Measurements from ENCODE around the gene OR14I1.

The OR14I1 gene

GRCh38 chr1:248730507-248731335, 28.2 kb upstream of the OR14I1 start:
- Histone ChIP-seq H3K36me3 (ENCODE audit: control insufficient read depth in 5 of 5, insufficient read depth in 5 of 5, low read length in 5 of 5) (no peaks in the 10 kb centered on the region), H3K27me3 (ENCODE audit: control insufficient read depth in 5 of 5, insufficient read depth in 4 of 5, low read length in 5 of 5) (no peaks in the 10 kb centered on the region), H3K4me3 (ENCODE audit: low read depth in 1 of 5, low read length in 5 of 5) (no peak overlapping the region), H3K27ac (ENCODE audit: low read depth, low read length) (no peak overlapping the region), H3K9me3 (ENCODE audit: control insufficient read depth in 5 of 5, low read length in 5 of 5) (peaks cover 0 to 9% (median 3%) of the 10 kb centered on the region in 5 donors), H3K9ac (ENCODE audit: low read length in 5 of 5) (no peak overlapping the region), H3K4me1 (ENCODE audit: control insufficient read depth in 5 of 5, insufficient read depth in 5 of 5, low read length in 5 of 5) (no peaks in the 10 kb centered on the region)

- H3K27me3 ChIP-seq (ENCODE audit: control insufficient read depth in 5 of 5, insufficient read depth in 4 of 5, low read length in 5 of 5) = no peaks in the 10 kb centered on the region
- no peak overlapping the region for H3K4me3 ChIP-seq (ENCODE audit: low read depth in 1 of 5, low read length in 5 of 5)
- H3K4me1 ChIP-seq (ENCODE audit: control insufficient read depth in 5 of 5, insufficient read depth in 5 of 5, low read length in 5 of 5) = peaks cover 0 to 16% (median 0%) of the 10 kb centered on the region in 5 donors
- H3K36me3 ChIP-seq (ENCODE audit: control insufficient read depth in 5 of 5, insufficient read depth in 5 of 5, low read length in 5 of 5) = no peaks in the 10 kb centered on the region
- H3K27ac ChIP-seq (ENCODE audit: low read depth, low read length) = no peak overlapping the region
- H3K9me3 ChIP-seq (ENCODE audit: control insufficient read depth in 5 of 5, low read length in 5 of 5) = peaks cover 2 to 22% (median 17%) of the 10 kb centered on the region in 5 donors
- no peak overlapping the region for H3K9ac ChIP-seq (ENCODE audit: low read length in 5 of 5)
Observed at GRCh38 chr1:248714248-248714647, 11.7 kb upstream of the OR14I1 start.

GRCh38 chr1:248710305-248710900, 7.8 kb upstream of the OR14I1 start:
- Histone ChIP-seq H3K4me1 (ENCODE audit: control insufficient read depth in 5 of 5, insufficient read depth in 5 of 5, low read length in 5 of 5) (peaks cover 0 to 16% (median 0%) of the 10 kb centered on the region in 5 donors), H3K27me3 (ENCODE audit: control insufficient read depth in 5 of 5, insufficient read depth in 4 of 5, low read length in 5 of 5) (no peaks in the 10 kb centered on the region), H3K9me3 (ENCODE audit: control insufficient read depth in 5 of 5, low read length in 5 of 5) (peaks cover 2 to 18% (median 17%) of the 10 kb centered on the region in 5 donors), H3K27ac (ENCODE audit: low read depth, low read length) (no peak overlapping the region), H3K36me3 (ENCODE audit: control insufficient read depth in 5 of 5, insufficient read depth in 5 of 5, low read length in 5 of 5) (no peaks in the 10 kb centered on the region), H3K4me3 (ENCODE audit: low read depth in 1 of 5, low read length in 5 of 5) (no peak overlapping the region), H3K9ac (ENCODE audit: low read length in 5 of 5) (no peak overlapping the region)

- Histone ChIP-seq H3K4me1 (ENCODE audit: control insufficient read depth in 5 of 5, insufficient read depth in 5 of 5, low read length in 5 of 5) (peaks cover 0 to under 1% (median 0%) of the 10 kb centered on the region in 5 donors), H3K9me3 (ENCODE audit: control insufficient read depth in 5 of 5, low read length in 5 of 5) (no peaks in the 10 kb centered on the region), H3K9ac (ENCODE audit: low read length in 5 of 5) (no peak overlapping the region)
Observed at GRCh38 chr1:248704606-248705005, 2.0 kb upstream of the OR14I1 start.

GRCh38 chr1:248703674-248704073, 1.1 kb upstream of the OR14I1 start:
- Histone ChIP-seq H3K9ac (ENCODE audit: low read length in 5 of 5) (no peak overlapping the region), H3K9me3 (ENCODE audit: control insufficient read depth in 5 of 5, low read length in 5 of 5) (no peaks in the 10 kb centered on the region), H3K4me1 (ENCODE audit: control insufficient read depth in 5 of 5, insufficient read depth in 5 of 5, low read length in 5 of 5) (no peaks in the 10 kb centered on the region), H3K36me3 (ENCODE audit: control insufficient read depth in 5 of 5, insufficient read depth in 5 of 5, low read length in 5 of 5) (no peaks in the 10 kb centered on the region), H3K4me3 (ENCODE audit: low read depth in 1 of 5, low read length in 5 of 5) (no peak overlapping the region), H3K27ac (ENCODE audit: low read depth, low read length) (no peak overlapping the region), H3K27me3 (ENCODE audit: control insufficient read depth in 5 of 5, insufficient read depth in 4 of 5, low read length in 5 of 5) (no peaks in the 10 kb centered on the region)

More at GRCh38 chr1:248704606-248705005, 2.0 kb upstream of the OR14I1 start:
- Histone ChIP-seq H3K36me3 (ENCODE audit: control insufficient read depth in 5 of 5, insufficient read depth in 5 of 5, low read length in 5 of 5) (no peaks in the 10 kb centered on the region), H3K27ac (ENCODE audit: low read depth, low read length) (no peak overlapping the region), H3K4me3 (ENCODE audit: low read depth in 1 of 5, low read length in 5 of 5) (no peak overlapping the region), H3K27me3 (ENCODE audit: control insufficient read depth in 5 of 5, insufficient read depth in 4 of 5, low read length in 5 of 5) (no peaks in the 10 kb centered on the region)

- Histone ChIP-seq H3K36me3 (ENCODE audit: control insufficient read depth in 5 of 5, insufficient read depth in 5 of 5, low read length in 5 of 5) (no peaks in the 10 kb centered on the region), H3K9me3 (ENCODE audit: control insufficient read depth in 5 of 5, low read length in 5 of 5) (no peaks in the 10 kb centered on the region), H3K4me1 (ENCODE audit: control insufficient read depth in 5 of 5, insufficient read depth in 5 of 5, low read length in 5 of 5) (peaks cover 0 to 9% (median 0%) of the 10 kb centered on the region in 5 donors), H3K27me3 (ENCODE audit: control insufficient read depth in 5 of 5, insufficient read depth in 4 of 5, low read length in 5 of 5) (no peaks in the 10 kb centered on the region), H3K27ac (ENCODE audit: low read depth, low read length) (no peak overlapping the region), H3K9ac (ENCODE audit: low read length in 5 of 5) (no peak overlapping the region), H3K4me3 (ENCODE audit: low read depth in 1 of 5, low read length in 5 of 5) (no peak overlapping the region)
Observed at GRCh38 chr1:248699099-248699498, 3.5 kb downstream of the OR14I1 start.

GRCh38 chr1:248697907-248698306, 4.7 kb downstream of the OR14I1 start:
- no peak overlapping the region for H3K4me3 ChIP-seq (ENCODE audit: low read depth in 1 of 5, low read length in 5 of 5)

GRCh38 chr1:248696774-248697173, 5.8 kb downstream of the OR14I1 start:
- H3K9me3 ChIP-seq (ENCODE audit: control insufficient read depth in 5 of 5, low read length in 5 of 5) = peaks cover 0 to 5% (median 3%) of the 10 kb centered on the region in 5 donors
- peaks cover 0 to 9% (median 4%) of the 10 kb centered on the region in 5 donors for H3K4me1 ChIP-seq (ENCODE audit: control insufficient read depth in 5 of 5, insufficient read depth in 5 of 5, low read length in 5 of 5)

More at GRCh38 chr1:248697907-248698306, 4.7 kb downstream of the OR14I1 start:
- Histone ChIP-seq H3K9ac (ENCODE audit: low read length in 5 of 5) (no peak overlapping the region), H3K27ac (ENCODE audit: low read depth, low read length) (no peak overlapping the region), H3K4me1 (ENCODE audit: control insufficient read depth in 5 of 5, insufficient read depth in 5 of 5, low read length in 5 of 5) (peaks cover 0 to 9% (median 0%) of the 10 kb centered on the region in 5 donors), H3K9me3 (ENCODE audit: control insufficient read depth in 5 of 5, low read length in 5 of 5) (no peaks in the 10 kb centered on the region), H3K36me3 (ENCODE audit: control insufficient read depth in 5 of 5, insufficient read depth in 5 of 5, low read length in 5 of 5) (no peaks in the 10 kb centered on the region), H3K27me3 (ENCODE audit: control insufficient read depth in 5 of 5, insufficient read depth in 4 of 5, low read length in 5 of 5) (no peaks in the 10 kb centered on the region)

GRCh38 chr1:248696261-248696660, 6.3 kb downstream of the OR14I1 start:
- Histone ChIP-seq H3K27me3 (ENCODE audit: control insufficient read depth in 5 of 5, insufficient read depth in 4 of 5, low read length in 5 of 5) (peaks cover 0 to 5% (median 0%) of the 10 kb centered on the region in 5 donors), H3K9ac (ENCODE audit: low read length in 5 of 5) (no peak overlapping the region), H3K27ac (ENCODE audit: low read depth, low read length) (no peak overlapping the region), H3K4me1 (ENCODE audit: control insufficient read depth in 5 of 5, insufficient read depth in 5 of 5, low read length in 5 of 5) (peaks cover 0 to 9% (median 4%) of the 10 kb centered on the region in 5 donors), H3K36me3 (ENCODE audit: control insufficient read depth in 5 of 5, insufficient read depth in 5 of 5, low read length in 5 of 5) (no peaks in the 10 kb centered on the region), H3K4me3 (ENCODE audit: low read depth in 1 of 5, low read length in 5 of 5) (no peak overlapping the region), H3K9me3 (ENCODE audit: control insufficient read depth in 5 of 5, low read length in 5 of 5) (peaks cover 0 to 6% (median 5%) of the 10 kb centered on the region in 5 donors)

More at GRCh38 chr1:248696774-248697173, 5.8 kb downstream of the OR14I1 start:
- Histone ChIP-seq H3K27me3 (ENCODE audit: control insufficient read depth in 5 of 5, insufficient read depth in 4 of 5, low read length in 5 of 5) (peaks cover 0 to 5% (median 0%) of the 10 kb centered on the region in 5 donors), H3K4me3 (ENCODE audit: low read depth in 1 of 5, low read length in 5 of 5) (no peak overlapping the region), H3K27ac (ENCODE audit: low read depth, low read length) (no peak overlapping the region), H3K9ac (ENCODE audit: low read length in 5 of 5) (no peak overlapping the region), H3K36me3 (ENCODE audit: control insufficient read depth in 5 of 5, insufficient read depth in 5 of 5, low read length in 5 of 5) (no peaks in the 10 kb centered on the region)
